Duodenal mucosa (tissue), 2 donors: ENCODE results near the gene SLC9C1.
"Not testable (repeated sequence)": the region's sequence is repeated elsewhere in the genome, so short reads cannot be mapped to it uniquely, and the experiment has no call there.

ENCODE experiments used
- H3K27ac ChIP-seq: one replicate; pipeline ENCODE4 v1.7.0; 2013; ENCODE audit warnings: low read depth, low read length
- H3K27me3 ChIP-seq, 2 donors: one replicate each; pipeline ENCODE4 v1.7.0; 2013; ENCODE audit warnings: low read length in 2 of 2, control low read depth in 1 of 2; ENCODE audit not compliant: insufficient read depth in 2 of 2, control insufficient read depth in 1 of 2
- H3K36me3 ChIP-seq, 2 donors: one replicate each; pipeline ENCODE4 v1.7.0; 2013; ENCODE audit warnings: low read length in 2 of 2, control low read depth in 1 of 2; ENCODE audit not compliant: insufficient read depth in 2 of 2, control insufficient read depth in 1 of 2
- H3K4me1 ChIP-seq, 2 donors: one replicate each; pipeline ENCODE4 v1.7.0; 2013; ENCODE audit warnings: low read length in 2 of 2, control low read depth in 1 of 2; ENCODE audit not compliant: insufficient read depth in 2 of 2, control insufficient read depth in 1 of 2
- H3K4me3 ChIP-seq, 2 donors: one replicate each; pipeline ENCODE4 v1.7.0; 2013; ENCODE audit warnings: low read length in 2 of 2, low read depth in 1 of 2
- H3K9ac ChIP-seq, 2 donors: one replicate each; pipeline ENCODE4 v1.7.0; 2013; ENCODE audit warnings: low read length in 2 of 2, low read depth in 1 of 2
- H3K9me3 ChIP-seq, 2 donors: one replicate each; pipeline ENCODE4 v1.7.0; 2013; ENCODE audit warnings: low read length in 2 of 2, control low read depth in 1 of 2; ENCODE audit not compliant: control insufficient read depth in 1 of 2

SLC9C1 gene

GRCh38 chr3:112199622-112200316 is 94.2 kb downstream of the SLC9C1 start:
- no peak overlapping the region for H3K27ac ChIP-seq
- H3K9me3 ChIP-seq, result no peaks in the 10 kb centered on the region
- H3K36me3 ChIP-seq, result no peaks in the 10 kb centered on the region
- H3K9ac ChIP-seq, result no peak overlapping the region
- no peaks in the 10 kb centered on the region for H3K4me1 ChIP-seq
- H3K27me3 ChIP-seq, result no peaks in the 10 kb centered on the region
- H3K4me3 ChIP-seq, result no peak overlapping the region

GRCh38 chr3:112197131-112197530 is 96.9 kb downstream of the SLC9C1 start:
- no peak overlapping the region for H3K4me3 ChIP-seq
- H3K27ac ChIP-seq, result no peak overlapping the region
- H3K9ac ChIP-seq, result no peak overlapping the region
- H3K27me3 ChIP-seq, result no peaks in the 10 kb centered on the region
- H3K9me3 ChIP-seq, result no peaks in the 10 kb centered on the region
- no peaks in the 10 kb centered on the region for H3K36me3 ChIP-seq
- H3K4me1 ChIP-seq, result no peaks in the 10 kb centered on the region

- H3K4me3 ChIP-seq, result no peak overlapping the region
- H3K27me3 ChIP-seq, result no peaks in the 10 kb centered on the region
- no peaks in the 10 kb centered on the region for H3K9me3 ChIP-seq
- H3K27ac ChIP-seq, result no peak overlapping the region
- H3K9ac ChIP-seq, result no peak overlapping the region
- H3K36me3 ChIP-seq, result no peaks in the 10 kb centered on the region
- no peaks in the 10 kb centered on the region for H3K4me1 ChIP-seq
Observed at GRCh38 chr3:112187300-112187699, 106.7 kb downstream of the SLC9C1 start.

- not testable (repeated sequence) for H3K4me1 ChIP-seq, H3K27me3 ChIP-seq, H3K9ac ChIP-seq, H3K4me3 ChIP-seq, H3K36me3 ChIP-seq, H3K9me3 ChIP-seq, H3K27ac ChIP-seq
Observed at GRCh38 chr3:112185423-112186035, 108.5 kb downstream of the SLC9C1 start.

- Histone ChIP-seq H3K9ac (no peak overlapping the region), H3K9me3 (no peaks in the 10 kb centered on the region), H3K27ac (no peak overlapping the region), H3K36me3 (no peaks in the 10 kb centered on the region), H3K27me3 (no peaks in the 10 kb centered on the region), H3K4me1 (no peaks in the 10 kb centered on the region), H3K4me3 (no peak overlapping the region)
Observed at GRCh38 chr3:112175646-112176045, 118.4 kb downstream of the SLC9C1 start.

GRCh38 chr3:112175037-112175436 is 119.0 kb downstream of the SLC9C1 start:
- Histone ChIP-seq H3K9ac (no peak overlapping the region), H3K4me3 (no peak overlapping the region), H3K27me3 (no peaks in the 10 kb centered on the region), H3K9me3 (no peaks in the 10 kb centered on the region), H3K4me1 (no peaks in the 10 kb centered on the region), H3K27ac (no peak overlapping the region), H3K36me3 (no peaks in the 10 kb centered on the region)

- no peaks in the 10 kb centered on the region for H3K4me1 ChIP-seq
- no peak overlapping the region for H3K9ac ChIP-seq
- H3K4me3 ChIP-seq, result no peak overlapping the region
- no peak overlapping the region for H3K27ac ChIP-seq
- no peaks in the 10 kb centered on the region for H3K9me3 ChIP-seq
- H3K36me3 ChIP-seq, result no peaks in the 10 kb centered on the region
- H3K27me3 ChIP-seq, result no peaks in the 10 kb centered on the region
Observed at GRCh38 chr3:112171144-112171543, 122.9 kb downstream of the SLC9C1 start.

- H3K27ac ChIP-seq, result no peak overlapping the region
- H3K27me3 ChIP-seq, result no peaks in the 10 kb centered on the region
- no peak overlapping the region for H3K4me3 ChIP-seq
- no peak overlapping the region for H3K9ac ChIP-seq
- no peaks in the 10 kb centered on the region for H3K9me3 ChIP-seq
- H3K36me3 ChIP-seq, result no peaks in the 10 kb centered on the region
- no peaks in the 10 kb centered on the region for H3K4me1 ChIP-seq
Observed at GRCh38 chr3:112170046-112170445, 124.0 kb downstream of the SLC9C1 start.

GRCh38 chr3:112167758-112168157 is 126.3 kb downstream of the SLC9C1 start:
- H3K4me3 ChIP-seq, result no peak overlapping the region
- H3K4me1 ChIP-seq, result no peaks in the 10 kb centered on the region
- H3K36me3 ChIP-seq, result no peaks in the 10 kb centered on the region
- H3K9ac ChIP-seq, result no peak overlapping the region
- H3K9me3 ChIP-seq, result no peaks in the 10 kb centered on the region
- H3K27ac ChIP-seq, result no peak overlapping the region
- H3K27me3 ChIP-seq, result no peaks in the 10 kb centered on the region

- Histone ChIP-seq H3K9ac (no peak overlapping the region), H3K27me3 (no peaks in the 10 kb centered on the region), H3K27ac (no peak overlapping the region), H3K4me1 (no peaks in the 10 kb centered on the region), H3K4me3 (no peak overlapping the region), H3K36me3 (no peaks in the 10 kb centered on the region), H3K9me3 (peaks cover 10 to 16% of the 10 kb centered on the region in 2 donors)
Observed at GRCh38 chr3:112149136-112149535, 144.9 kb downstream of the SLC9C1 start.
